ENCODE results near the gene AIPL1.

Gene AIPL1

DNA sequence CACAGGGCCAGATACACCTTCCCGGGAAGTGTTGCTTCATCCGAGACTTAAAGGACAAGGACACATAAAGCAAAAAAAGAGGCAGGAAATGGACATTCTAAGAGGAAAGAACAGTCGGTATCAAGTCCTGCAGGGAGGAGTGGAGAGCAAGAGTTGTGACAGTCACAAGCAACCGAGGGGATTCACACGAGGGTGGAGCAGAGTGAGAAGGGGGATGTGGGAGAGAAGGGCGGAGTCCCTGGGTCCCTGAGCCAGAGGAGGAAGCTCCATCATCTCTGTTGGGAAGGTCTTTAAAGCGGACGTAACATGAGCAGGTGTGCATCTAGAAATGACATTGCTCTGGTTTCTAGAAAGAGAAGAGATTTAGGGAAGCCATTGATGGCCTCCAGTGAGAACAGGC is 47.1 kb downstream of the AIPL1 start:
- no peak for ATAC-seq
- no peak for TF ChIP-seq ISL1 (CRISPR knock-in tag; IDR thresholded peaks at IDR 0.05)
- TF ChIP-seq PPARA (CRISPR knock-in tag; IDR thresholded peaks at IDR 0.05; ENCODE audit: borderline replicate concordance): no peak
- TF ChIP-seq ZNF70 (CRISPR knock-in tag; IDR thresholded peaks at IDR 0.05): no peak
- TF ChIP-seq, protein P1, sequence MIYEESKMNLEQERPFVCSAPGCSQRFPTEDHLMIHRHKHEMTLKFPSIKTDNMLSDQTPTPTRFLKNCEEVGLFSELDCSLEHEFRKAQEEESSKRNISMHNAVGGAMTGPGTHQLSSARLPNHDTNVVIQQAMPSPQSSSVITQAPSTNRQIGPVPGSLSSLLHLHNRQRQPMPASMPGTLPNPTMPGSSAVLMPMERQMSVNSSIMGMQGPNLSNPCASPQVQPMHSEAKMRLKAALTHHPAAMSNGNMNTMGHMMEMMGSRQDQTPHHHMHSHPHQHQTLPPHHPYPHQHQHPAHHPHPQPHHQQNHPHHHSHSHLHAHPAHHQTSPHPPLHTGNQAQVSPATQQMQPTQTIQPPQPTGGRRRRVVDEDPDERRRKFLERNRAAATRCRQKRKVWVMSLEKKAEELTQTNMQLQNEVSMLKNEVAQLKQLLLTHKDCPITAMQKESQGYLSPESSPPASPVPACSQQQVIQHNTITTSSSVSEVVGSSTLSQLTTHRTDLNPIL (CRISPR knock-in tag; IDR thresholded peaks at IDR 0.05; ENCODE audit: low read depth): no peak
- TF ChIP-seq ARNTL (CRISPR knock-in tag; IDR thresholded peaks at IDR 0.05; ENCODE audit: borderline replicate concordance, low read depth): no peak
- TF ChIP-seq, protein P2, sequence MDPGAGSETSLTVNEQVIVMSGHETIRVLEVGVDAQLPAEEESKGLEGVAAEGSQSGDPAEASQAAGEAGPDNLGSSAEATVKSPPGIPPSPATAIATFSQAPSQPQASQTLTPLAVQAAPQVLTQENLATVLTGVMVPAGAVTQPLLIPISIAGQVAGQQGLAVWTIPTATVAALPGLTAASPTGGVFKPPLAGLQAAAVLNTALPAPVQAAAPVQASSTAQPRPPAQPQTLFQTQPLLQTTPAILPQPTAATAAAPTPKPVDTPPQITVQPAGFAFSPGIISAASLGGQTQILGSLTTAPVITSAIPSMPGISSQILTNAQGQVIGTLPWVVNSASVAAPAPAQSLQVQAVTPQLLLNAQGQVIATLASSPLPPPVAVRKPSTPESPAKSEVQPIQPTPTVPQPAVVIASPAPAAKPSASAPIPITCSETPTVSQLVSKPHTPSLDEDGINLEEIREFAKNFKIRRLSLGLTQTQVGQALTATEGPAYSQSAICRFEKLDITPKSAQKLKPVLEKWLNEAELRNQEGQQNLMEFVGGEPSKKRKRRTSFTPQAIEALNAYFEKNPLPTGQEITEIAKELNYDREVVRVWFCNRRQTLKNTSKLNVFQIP (CRISPR knock-in tag; IDR thresholded peaks at IDR 0.05; ENCODE audit: borderline replicate concordance, low read depth): no peak
- TF ChIP-seq ZFP30 (CRISPR knock-in tag; IDR thresholded peaks at IDR 0.05): no peak

DNA sequence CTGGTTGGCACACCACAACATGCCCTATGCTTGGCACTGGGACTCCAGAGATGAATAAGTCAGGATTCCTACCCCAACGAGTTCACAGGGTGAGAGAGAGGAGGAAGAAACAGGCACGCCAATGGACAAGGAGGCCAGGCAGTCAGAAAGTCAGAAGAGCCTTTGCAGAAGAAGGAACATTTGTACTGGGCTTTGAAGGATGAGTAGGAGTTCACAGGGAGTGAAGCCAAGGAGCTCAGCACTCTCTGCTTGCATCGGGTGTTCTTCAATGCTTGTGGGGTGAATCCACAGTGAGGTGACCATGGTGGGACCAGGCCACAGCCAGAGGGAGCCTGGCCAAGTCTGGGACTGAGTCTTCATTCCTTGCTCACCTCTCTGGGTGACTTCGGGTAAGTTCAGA is 47.5 kb downstream of the AIPL1 start:
- TF ChIP-seq ZFP3 (CRISPR knock-in tag; IDR thresholded peaks at IDR 0.05): peak; percentile 85
- no peak for TF ChIP-seq CSDC2 (CRISPR knock-in tag; IDR thresholded peaks at IDR 0.05)
- no peak for ATAC-seq

DNA sequence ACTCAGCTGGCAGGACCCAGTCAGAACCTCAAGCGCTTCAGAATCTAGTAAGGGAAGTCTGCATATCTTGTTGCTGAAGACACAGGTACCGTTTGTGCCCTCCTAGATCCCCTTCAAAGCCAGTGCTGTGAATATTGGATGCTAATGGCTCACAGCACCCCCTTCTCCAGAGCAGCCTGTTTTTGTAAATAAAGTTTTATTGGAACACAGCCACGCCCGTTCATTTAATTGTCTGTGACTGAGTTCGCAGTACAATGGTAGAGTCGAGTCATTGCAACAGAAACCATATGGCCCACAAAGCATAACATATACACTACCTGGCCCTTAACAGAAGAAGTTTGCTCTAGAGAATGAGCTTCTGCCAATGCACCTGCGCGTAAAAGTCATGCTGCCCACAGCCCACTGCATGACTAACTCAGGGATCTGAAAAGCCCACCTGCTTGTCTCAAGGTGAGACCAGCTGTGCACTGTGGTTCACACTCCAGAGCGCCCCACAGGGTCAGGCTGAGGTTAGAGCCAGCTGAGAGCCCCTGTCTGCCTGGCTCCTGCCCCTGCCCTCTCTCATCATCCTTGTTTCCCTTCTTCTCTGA is 48.8 kb downstream of the AIPL1 start:
- ATAC-seq: no peak
- no peak for TF ChIP-seq TOX (CRISPR knock-in tag; IDR thresholded peaks at IDR 0.05; ENCODE audit: borderline replicate concordance)
- TF ChIP-seq ARNTL (CRISPR knock-in tag; IDR thresholded peaks at IDR 0.05; ENCODE audit: borderline replicate concordance, low read depth): no peak
- TF ChIP-seq, protein P2 (CRISPR knock-in tag; IDR thresholded peaks at IDR 0.05; ENCODE audit: borderline replicate concordance, low read depth): no peak
- TF ChIP-seq ZFP3 (CRISPR knock-in tag; IDR thresholded peaks at IDR 0.05): no peak
- no peak for TF ChIP-seq RARB (CRISPR knock-in tag; IDR thresholded peaks at IDR 0.05)

DNA sequence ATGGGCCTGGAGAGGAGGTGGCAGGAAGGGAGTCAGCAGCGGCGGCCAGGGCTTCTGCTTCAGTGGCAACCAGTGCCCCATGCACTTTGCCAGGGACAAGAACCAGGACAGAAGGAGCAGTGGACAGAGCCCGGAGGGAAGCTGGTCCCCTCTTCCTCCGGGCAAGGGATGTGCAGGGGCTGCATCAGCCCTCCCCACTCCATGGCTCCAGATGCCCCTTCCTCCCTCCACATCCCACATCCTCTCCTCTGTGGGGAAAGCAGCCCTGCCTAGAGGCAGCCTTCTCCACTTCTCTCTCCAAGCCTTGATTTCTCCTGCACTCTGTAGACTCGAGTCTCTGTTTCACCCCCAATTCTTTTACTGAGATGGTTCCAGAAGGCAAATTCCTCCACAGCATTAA is 50.4 kb downstream of the AIPL1 start:
- TF ChIP-seq BACH2 (CRISPR knock-in tag; IDR thresholded peaks at IDR 0.05; ENCODE audit: borderline replicate concordance): no peak
- TF ChIP-seq, protein P3, sequence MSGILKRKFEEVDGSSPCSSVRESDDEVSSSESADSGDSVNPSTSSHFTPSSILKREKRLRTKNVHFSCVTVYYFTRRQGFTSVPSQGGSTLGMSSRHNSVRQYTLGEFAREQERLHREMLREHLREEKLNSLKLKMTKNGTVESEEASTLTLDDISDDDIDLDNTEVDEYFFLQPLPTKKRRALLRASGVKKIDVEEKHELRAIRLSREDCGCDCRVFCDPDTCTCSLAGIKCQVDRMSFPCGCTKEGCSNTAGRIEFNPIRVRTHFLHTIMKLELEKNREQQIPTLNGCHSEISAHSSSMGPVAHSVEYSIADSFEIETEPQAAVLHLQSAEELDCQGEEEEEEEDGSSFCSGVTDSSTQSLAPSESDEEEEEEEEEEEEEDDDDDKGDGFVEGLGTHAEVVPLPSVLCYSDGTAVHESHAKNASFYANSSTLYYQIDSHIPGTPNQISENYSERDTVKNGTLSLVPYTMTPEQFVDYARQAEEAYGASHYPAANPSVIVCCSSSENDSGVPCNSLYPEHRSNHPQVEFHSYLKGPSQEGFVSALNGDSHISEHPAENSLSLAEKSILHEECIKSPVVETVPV (CRISPR knock-in tag; IDR thresholded peaks at IDR 0.05): no peak
- TF ChIP-seq OSR1 (CRISPR knock-in tag; IDR thresholded peaks at IDR 0.05): no peak
- TF ChIP-seq, protein P1 (CRISPR knock-in tag; IDR thresholded peaks at IDR 0.05; ENCODE audit: low read depth): no peak
- TF ChIP-seq, protein P2 (CRISPR knock-in tag; IDR thresholded peaks at IDR 0.05; ENCODE audit: borderline replicate concordance, low read depth): no peak
- TF ChIP-seq ZC3H10 (CRISPR knock-in tag; IDR thresholded peaks at IDR 0.05): no peak
- TF ChIP-seq ZNF8 (CRISPR knock-in tag; IDR thresholded peaks at IDR 0.05): no peak
- TF ChIP-seq PPARA (CRISPR knock-in tag; IDR thresholded peaks at IDR 0.05; ENCODE audit: borderline replicate concordance): no peak
- no peak for TF ChIP-seq SNAI2 (CRISPR knock-in tag; IDR thresholded peaks at IDR 0.05)
- TF ChIP-seq ZNF70 (CRISPR knock-in tag; IDR thresholded peaks at IDR 0.05): no peak
- no peak for TF ChIP-seq ZFP3 (CRISPR knock-in tag; IDR thresholded peaks at IDR 0.05)
- no peak for TF ChIP-seq CSDC2 (CRISPR knock-in tag; IDR thresholded peaks at IDR 0.05)
- no peak for TF ChIP-seq ZFP30 (CRISPR knock-in tag; IDR thresholded peaks at IDR 0.05)
- TF ChIP-seq, protein P4, sequence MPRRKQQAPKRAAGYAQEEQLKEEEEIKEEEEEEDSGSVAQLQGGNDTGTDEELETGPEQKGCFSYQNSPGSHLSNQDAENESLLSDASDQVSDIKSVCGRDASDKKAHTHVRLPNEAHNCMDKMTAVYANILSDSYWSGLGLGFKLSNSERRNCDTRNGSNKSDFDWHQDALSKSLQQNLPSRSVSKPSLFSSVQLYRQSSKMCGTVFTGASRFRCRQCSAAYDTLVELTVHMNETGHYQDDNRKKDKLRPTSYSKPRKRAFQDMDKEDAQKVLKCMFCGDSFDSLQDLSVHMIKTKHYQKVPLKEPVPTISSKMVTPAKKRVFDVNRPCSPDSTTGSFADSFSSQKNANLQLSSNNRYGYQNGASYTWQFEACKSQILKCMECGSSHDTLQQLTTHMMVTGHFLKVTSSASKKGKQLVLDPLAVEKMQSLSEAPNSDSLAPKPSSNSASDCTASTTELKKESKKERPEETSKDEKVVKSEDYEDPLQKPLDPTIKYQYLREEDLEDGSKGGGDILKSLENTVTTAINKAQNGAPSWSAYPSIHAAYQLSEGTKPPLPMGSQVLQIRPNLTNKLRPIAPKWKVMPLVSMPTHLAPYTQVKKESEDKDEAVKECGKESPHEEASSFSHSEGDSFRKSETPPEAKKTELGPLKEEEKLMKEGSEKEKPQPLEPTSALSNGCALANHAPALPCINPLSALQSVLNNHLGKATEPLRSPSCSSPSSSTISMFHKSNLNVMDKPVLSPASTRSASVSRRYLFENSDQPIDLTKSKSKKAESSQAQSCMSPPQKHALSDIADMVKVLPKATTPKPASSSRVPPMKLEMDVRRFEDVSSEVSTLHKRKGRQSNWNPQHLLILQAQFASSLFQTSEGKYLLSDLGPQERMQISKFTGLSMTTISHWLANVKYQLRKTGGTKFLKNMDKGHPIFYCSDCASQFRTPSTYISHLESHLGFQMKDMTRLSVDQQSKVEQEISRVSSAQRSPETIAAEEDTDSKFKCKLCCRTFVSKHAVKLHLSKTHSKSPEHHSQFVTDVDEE (CRISPR knock-in tag; IDR thresholded peaks at IDR 0.05): no peak
- no peak for ATAC-seq
